HepG2 (cell line): ENCODE measurements around the gene GMPPA. TPM values are rescaled to one million over a fixed set of nuclear protein-coding genes. Genes with fewer than 3 reads are reported as not detected.

Experiments
- ATAC-seq: fragments of 200-7000 bp; cut with Tn5 transposase; 3 replicates; pipeline ENCODE4 v1.9.1; 2020; ENCODE audit warnings: mild to moderate bottlenecking, moderate library complexity
- BruUV-seq: library from RNA; stranded (reverse); fragments of 400-500 nt; replicated peaks from 2 replicates; lab custom pipeline; 2021; lab: Mats Ljungman, UMichigan
- CTCF ChIA-PET: fragments of 300-600 bp; formaldehyde crosslinking; extraction: SDS; loops from one replicate; lab custom pipeline; 2021; ENCODE audit warnings: low total read pairs, inconsistent platforms, low intra/inter-chr PET ratio; lab: Yijun Ruan, JAX
- POLR2A ChIA-PET: fragments of 350-600 bp; sonication (Branson Sonifier 250); formaldehyde crosslinking; loops from one replicate; lab custom pipeline; 2020; ENCODE audit warnings: antibody characterized with exemption, inconsistent platforms; lab: Yijun Ruan, JAX
- DNase-seq: peaks from one replicate; pipeline ENCODE4 v3.0.0-alpha.2; 2015; ENCODE audit warnings: low spot score
- FAIRE-seq: peaks from 3 replicates; lab custom pipeline; 2011; peaks lifted over from hg19 to GRCh38; lab: Jason Lieb, UNC
- H2AFZ ChIP-seq: one replicate; pipeline ENCODE4 v1.6.1; 2011; ENCODE audit warnings: low read length, inconsistent platforms
- H3K27ac ChIP-seq: fragments of 300-600 bp; 3 replicates; pipeline ENCODE4 v1.8.0; 2011; ENCODE audit warnings: mixed run types, mild to moderate bottlenecking, mixed read lengths, low read length, inconsistent platforms; ENCODE audit not compliant: insufficient read depth; ENCODE audit errors: extremely low read length
- H3K27me3 ChIP-seq, 2 experiments: fragments of 200-600 bp in 1 of 2; 2 replicates in 1 of 2; 3 replicates in 1 of 2; pipeline versions ENCODE4 v1.6.0 to v1.8.0; 2011; ENCODE audit warnings: low read length in 2 of 2, mild to moderate bottlenecking in 2 of 2, moderate library complexity in 2 of 2, inconsistent platforms in 1 of 2; ENCODE audit not compliant: insufficient read depth in 2 of 2, control insufficient read depth in 1 of 2
- H3K36me3 ChIP-seq, 2 experiments: fragments of 200-600 bp in 1 of 2; replicated peaks in 1 of 2; 2 replicates in 1 of 2; 3 replicates in 1 of 2; pipeline versions ENCODE4 v1.5.1 to v1.8.0; 2011; ENCODE audit warnings: low read length in 2 of 2, inconsistent platforms in 1 of 2; ENCODE audit not compliant: insufficient read depth in 2 of 2, control insufficient read depth in 1 of 2
- H3K4me1 ChIP-seq: 2 replicates; pipeline ENCODE4 v1.5.1; 2012; ENCODE audit warnings: low read length, inconsistent platforms; ENCODE audit not compliant: insufficient read depth
- H3K4me2 ChIP-seq: 2 replicates; pipeline ENCODE4 v1.6.0; 2011; ENCODE audit warnings: low read depth, low read length, inconsistent platforms
- H3K4me3 ChIP-seq, 3 experiments: fragments of 200-600 bp in 1 of 3; sonication (generic), shearing (Covaris generic) in 1 of 3; replicated peaks in 1 of 3; 2 replicates each; pipeline ENCODE4 v1.5.1; 2011 to 2016; ENCODE audit warnings: low read length in 3 of 3, inconsistent platforms in 2 of 3, low read depth in 2 of 3, mild to moderate bottlenecking in 2 of 3, control low read depth in 1 of 3, mixed read lengths in 1 of 3; ENCODE audit not compliant: insufficient read depth in 1 of 3
- H3K79me2 ChIP-seq: one replicate; pipeline ENCODE4 v1.6.1; 2011; ENCODE audit warnings: low read length, inconsistent platforms; ENCODE audit not compliant: insufficient read depth
- H3K9ac ChIP-seq: 2 replicates; pipeline ENCODE4 v1.6.0; 2011; ENCODE audit warnings: mild to moderate bottlenecking, low read depth, low read length, inconsistent platforms; ENCODE audit not compliant: insufficient read depth
- H3K9me3 ChIP-seq: 2 replicates; pipeline ENCODE4 v1.5.1; 2012; ENCODE audit warnings: mild to moderate bottlenecking, low read length
- H4K20me1 ChIP-seq: 2 replicates; pipeline ENCODE4 v1.6.0; 2011; ENCODE audit warnings: inconsistent platforms, mild to moderate bottlenecking, low read length, moderate library complexity; ENCODE audit not compliant: insufficient read depth
- CCAR2 ChIP-seq: fragments of 200-400 bp; formaldehyde crosslinking; optimal IDR thresholded peaks from 2 replicates; pipeline ENCODE3; 2018; ENCODE audit warnings: low read depth, mild to moderate bottlenecking, low read length, moderate library complexity
- CTCF ChIP-seq: sonication (generic); formaldehyde crosslinking; IDR thresholded peaks from 2 replicates; pipeline ENCODE4 v1.5.0; 2020; ENCODE audit warnings: mild to moderate bottlenecking, missing genetic modification reagents, moderate library complexity
- DBP ChIP-seq: sonication (generic); formaldehyde crosslinking; IDR thresholded peaks from 2 replicates; pipeline ENCODE4 v1.4.0; 2020; ENCODE audit warnings: missing genetic modification reagents; ENCODE audit errors: not compliant biosample characterization
- EHMT2 ChIP-seq: fragments of 200-600 bp; sonication (generic); IDR thresholded peaks from 2 replicates; pipeline ENCODE4 v1.7.0; 2017; ENCODE audit warnings: antibody characterized with exemption, low read depth, low read length, borderline replicate concordance
- GLI4 ChIP-seq: sonication (generic); formaldehyde crosslinking; IDR thresholded peaks from 2 replicates; pipeline ENCODE4 v1.5.1; 2020; ENCODE audit warnings: missing genetic modification reagents, mild to moderate bottlenecking, moderate library complexity, borderline replicate concordance
- RELA ChIP-seq: sonication (generic); formaldehyde crosslinking; IDR thresholded peaks from 2 replicates; pipeline ENCODE4 v1.4.0; 2020; ENCODE audit warnings: missing genetic modification reagents
- SAFB2 ChIP-seq: sonication (generic); formaldehyde crosslinking; IDR thresholded peaks from 2 replicates; pipeline ENCODE4 v1.5.1; 2020; ENCODE audit warnings: missing genetic modification reagents, low read depth, mild to moderate bottlenecking, borderline replicate concordance
- ZBTB37 ChIP-seq: sonication (generic); formaldehyde crosslinking; IDR thresholded peaks from 2 replicates; pipeline ENCODE4 v1.4.0; 2020; ENCODE audit warnings: mild to moderate bottlenecking, missing genetic modification reagents
- ZBTB4 ChIP-seq: sonication (generic); formaldehyde crosslinking; IDR thresholded peaks from 2 replicates; pipeline ENCODE4 v1.4.0; 2020; ENCODE audit warnings: missing genetic modification reagents, mild to moderate bottlenecking, borderline replicate concordance
- ZC3H13 ChIP-seq: sonication (generic); formaldehyde crosslinking; IDR thresholded peaks from 2 replicates; pipeline ENCODE4 v1.8.1; 2023; ENCODE audit warnings: mild to moderate bottlenecking, missing genetic modification reagents, moderate library complexity
- ZNF414 ChIP-seq: sonication (generic); formaldehyde crosslinking; IDR thresholded peaks from 2 replicates; pipeline ENCODE4 v1.5.0; 2020; ENCODE audit warnings: missing genetic modification reagents
- ZSCAN21 ChIP-seq: sonication (generic); formaldehyde crosslinking; IDR thresholded peaks from 2 replicates; pipeline ENCODE4 v1.8.0; 2022; ENCODE audit warnings: mild to moderate bottlenecking, missing genetic modification reagents, moderate library complexity, borderline replicate concordance
- WGBS: methylation state at CpG from one replicate; pipeline ENCODE4 v1.1.6; 2017; ENCODE audit warnings: low lambda C conversion rate; 5-methylcytosine and 5-hydroxymethylcytosine counted together
- in situ Hi-C: cut with HindIII; loops from 2 replicates; pipeline ENCODE4 v1.10.0; 2017; ENCODE audit warnings: low pct_unique_long_range_greater_than_20kb; ENCODE audit not compliant: extremely low pct_ligation_motif_present
- intact Hi-C: fragments of 100-400 bp; cut with micrococcal nuclease; formaldehyde crosslinking; loops from one replicate; pipeline ENCODE4 v1.10.0; 2022; ENCODE audit not compliant: unreplicated experiment
- polyA plus RNA-seq, 8 experiments: library from polyadenylated mRNA; depleted of rRNA in 3 of 8; stranded (reverse) in 7 of 8; unstranded in 1 of 8; fragments of >200 nt; fragmentation: Illumina TruSeq in 4 of 8; extraction: Trizol in 4 of 8; gene quantifications; 2 replicates each; pipeline versions ENCODE4 v1.2.1 to v1.2.3, GENCODE V29; 2011 to 2016; ENCODE audit warnings: low read depth in 4 of 8, missing spikeins in 1 of 8, mixed read lengths in 1 of 8; ENCODE audit not compliant: insufficient read depth in 1 of 8
- total RNA-seq, 5 experiments: library from RNA; depleted of rRNA; stranded (reverse); fragments of >200 nt; fragmentation: Illumina TruSeq; extraction: Trizol; gene quantifications; 2 replicates each; pipeline ENCODE4 v1.2.3, GENCODE V29; 2016; ENCODE audit warnings: low read depth in 1 of 5

The GMPPA gene
- total and polyA plus RNA-seq, 2 of the 13 experiments (the other 11 are each of a cell fraction or from before 2014, with no cell fraction given) = 81.1 to 106 TPM

GRCh38 chr2:219540784-219541504 is 42.3 kb downstream of the GMPPA start:
- intact Hi-C loops = loop anchor here (1.0 to 2.0 kb wide), 2 partner anchors 20 to 101 kb away; no protein-coding TSS in a partner anchor
- DNase-seq (no peak), ATAC-seq (no peak), FAIRE-seq (no peak)
- Histone ChIP-seq H3K9ac (no peak overlapping the region), H3K9me3 (no peaks in the 10 kb centered on the region), H3K4me3 (no peak overlapping the region), H3K36me3 (peaks cover 15 to 27% of the 10 kb centered on the region in 2 experiments), H3K79me2 (peaks cover 32% of the 10 kb centered on the region), H3K4me2 (no peak overlapping the region), H3K4me1 (peaks cover 61% of the 10 kb centered on the region), H4K20me1 (peaks cover 50% of the 10 kb centered on the region), H3K27me3 (peaks cover 0 to 11% of the 10 kb centered on the region in 2 experiments; a peak in 3 of 5 replicates), H3K27ac (no peak overlapping the region), H2AFZ (no peak overlapping the region)
- WGBS = 96% methylated on average over 12 of the region's 12 CpGs
- in situ Hi-C loops = loop anchor here (5.0 kb wide), 1 partner anchor 101 kb away; no protein-coding TSS in a partner anchor
- no TSS peak for BruUV-seq
- CTCF ChIA-PET = interaction anchor here (1.2 to 5.3 kb wide), 8 partner anchors 12 to 149 kb away, joined by 4 to 127 read pairs (median 10); partner anchors contain the start of gene STK11IP
- POLR2A ChIA-PET = interaction anchor here (0.6 to 1.8 kb wide), 4 partner anchors 20 to 102 kb away, joined by 3 to 7 read pairs (median 4); partner anchors contain the start of genes GMPPA and OBSL1
- no peak for TF ChIP-seq ZBTB4 (CRISPR knock-in tag)
- no peak for TF ChIP-seq DBP (CRISPR knock-in tag)
- TF ChIP-seq ZBTB37 = no peak
- TF ChIP-seq SAFB2 (CRISPR knock-in tag) = 0 out of 2 replicates have a peak, but pooled peaks have one; percentile 10
- peak; percentile 6; the same call in 1 of the 2 replicates for TF ChIP-seq ZNF414 (CRISPR knock-in tag)
- no peak for TF ChIP-seq GLI4 (CRISPR knock-in tag)
- peak; percentile 51; the same call in 1 of the 2 replicates for TF ChIP-seq ZC3H13 (CRISPR knock-in tag)
- TF ChIP-seq ZSCAN21 (CRISPR knock-in tag) = 0 out of 2 replicates have a peak, but pooled peaks have one; percentile 31
- no peak for TF ChIP-seq CCAR2
- no peak for TF ChIP-seq EHMT2
- TF ChIP-seq RELA (CRISPR knock-in tag) = no peak
- peak; percentile 10; the same call in 1 of the 2 replicates for TF ChIP-seq CTCF (CRISPR knock-in tag)
